ENCODE data around the gene CDCP2. TPM values are rescaled to one million over a fixed set of nuclear protein-coding genes. Genes with fewer than 3 reads are reported as not detected.
A peak's percentile ranks its signal among the peaks of the same experiment; 100 is the strongest.

Gene CDCP2
- total and polyA plus RNA-seq, 5 experiments from 2014 or later: 0.16 TPM; not detected in 4

- no peaks in the 10 kb centered on the region for H3K36me3 Mint-ChIP-seq
- H3K9me3 Mint-ChIP-seq: no peaks in the 10 kb centered on the region
- DNase-seq (no peak), ATAC-seq (no peak)
- H3K4me3 Mint-ChIP-seq: no peak overlapping the region
- POLR2A ChIA-PET: no interaction called here
- H3K27me3 Mint-ChIP-seq: no peaks in the 10 kb centered on the region
- H3K27ac Mint-ChIP-seq: no peak overlapping the region
- no peaks in the 10 kb centered on the region for H3K4me1 Mint-ChIP-seq
Measured at GRCh38 chr1:54163051-54163450, 10.3 kb upstream of the CDCP2 start.

DNA sequence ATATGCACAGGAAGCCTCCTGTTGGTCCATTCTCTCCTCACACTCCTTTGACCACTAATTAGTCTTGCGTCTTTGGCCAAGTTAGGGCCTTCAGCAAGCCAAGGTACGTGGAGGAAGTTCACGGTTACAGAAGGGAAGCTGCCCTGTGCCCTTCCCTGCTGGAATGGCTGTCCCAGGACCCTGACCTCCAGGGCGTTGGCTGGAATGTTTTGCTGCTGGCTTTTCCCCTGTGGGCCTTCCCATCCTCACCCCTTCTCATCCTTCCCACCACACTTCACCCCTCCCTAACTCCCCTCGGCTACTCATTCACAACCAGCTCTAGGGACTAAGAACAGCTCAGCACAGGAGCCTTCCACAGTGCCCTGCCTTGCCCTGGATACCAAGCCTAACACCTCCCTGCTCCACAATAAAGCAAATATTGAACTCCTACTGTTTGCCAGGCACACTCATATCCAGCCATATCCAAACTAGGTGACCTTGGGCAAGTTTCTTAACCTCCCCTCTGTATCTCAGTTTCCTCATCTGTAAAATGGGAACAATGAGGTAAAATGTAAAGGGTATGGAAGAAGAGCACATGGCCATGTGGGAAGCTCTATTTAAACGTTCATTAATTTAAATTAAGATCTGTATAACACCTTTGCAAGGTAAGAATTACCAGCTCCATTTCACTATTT, 8.8 kb upstream of the CDCP2 start:
- POLR2A ChIA-PET: no interaction called here
- Mint-ChIP-seq H3K36me3 (no peaks in the 10 kb centered on the region), H3K27ac (peak overlapping the region in 1 of 10 donors; percentile 24), H3K4me1 (peaks cover 0 to 2% (median 0%) of the 10 kb centered on the region in 4 donors), H3K4me3 (no peak overlapping the region), H3K9me3 (no peaks in the 10 kb centered on the region), H3K27me3 (no peaks in the 10 kb centered on the region)
- ATAC-seq (no peak), DNase-seq (no peak)

GRCh38 chr1:54160351-54160750, 7.6 kb upstream of the CDCP2 start:
- Mint-ChIP-seq H3K4me1 (peaks cover 0 to 2% (median 0%) of the 10 kb centered on the region in 4 donors), H3K9me3 (no peaks in the 10 kb centered on the region), H3K27me3 (no peaks in the 10 kb centered on the region), H3K4me3 (no peak overlapping the region), H3K27ac (no peak overlapping the region), H3K36me3 (no peaks in the 10 kb centered on the region)
- POLR2A ChIA-PET: no interaction called here
- DNase-seq: no peak
- ATAC-seq: no peak

- peaks cover 0 to 2% (median 0%) of the 10 kb centered on the region in 4 donors for H3K4me1 Mint-ChIP-seq
- no peaks in the 10 kb centered on the region for H3K9me3 Mint-ChIP-seq
- no peaks in the 10 kb centered on the region for H3K27me3 Mint-ChIP-seq
- ATAC-seq (no peak), DNase-seq (no peak)
- no peaks in the 10 kb centered on the region for H3K36me3 Mint-ChIP-seq
- no peak overlapping the region for H3K4me3 Mint-ChIP-seq
- POLR2A ChIA-PET: no interaction called here
- no peak overlapping the region for H3K27ac Mint-ChIP-seq
Measured at GRCh38 chr1:54159733-54160316, 7.0 kb upstream of the CDCP2 start.

DNA sequence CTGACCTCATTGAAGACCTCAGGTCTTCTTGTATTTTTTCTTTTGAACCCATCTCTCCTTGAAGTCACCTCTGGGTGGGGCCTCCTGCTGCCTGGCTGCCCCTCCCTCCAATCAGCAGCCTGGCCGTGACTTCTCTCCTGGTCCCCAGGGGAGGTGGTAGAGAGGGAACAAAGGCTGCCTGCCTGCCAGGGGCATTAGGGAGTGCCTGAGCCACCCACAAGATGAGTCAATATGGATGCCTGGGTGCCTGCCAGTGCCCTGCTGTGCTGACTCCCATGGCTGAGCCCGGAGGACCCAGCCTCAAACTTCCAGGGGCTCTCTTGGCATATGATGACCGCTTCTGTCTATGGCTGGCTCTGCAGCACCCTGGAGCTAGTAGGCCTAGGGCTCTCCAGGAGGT, 5.3 kb upstream of the CDCP2 start:
- Mint-ChIP-seq H3K27ac (no peak overlapping the region), H3K27me3 (no peaks in the 10 kb centered on the region), H3K9me3 (no peaks in the 10 kb centered on the region), H3K4me3 (no peak overlapping the region), H3K4me1 (peaks cover 0 to 2% (median 0%) of the 10 kb centered on the region in 4 donors), H3K36me3 (no peaks in the 10 kb centered on the region)
- ATAC-seq (no peak), DNase-seq (no peak)
- POLR2A ChIA-PET: no interaction called here

- DNase-seq: no peak
- no peak for ATAC-seq
- Mint-ChIP-seq H3K4me1 (peaks cover 0 to 2% (median 0%) of the 10 kb centered on the region in 4 donors), H3K27me3 (no peaks in the 10 kb centered on the region), H3K36me3 (no peaks in the 10 kb centered on the region), H3K27ac (no peak overlapping the region), H3K4me3 (no peak overlapping the region), H3K9me3 (no peaks in the 10 kb centered on the region)
- POLR2A ChIA-PET: no interaction called here
Measured at GRCh38 chr1:54157401-54157800, 4.6 kb upstream of the CDCP2 start.

GRCh38 chr1:54156986-54157385, 4.2 kb upstream of the CDCP2 start:
- Mint-ChIP-seq H3K4me1 (peaks cover 0 to 2% (median 0%) of the 10 kb centered on the region in 4 donors), H3K4me3 (no peak overlapping the region), H3K36me3 (no peaks in the 10 kb centered on the region), H3K9me3 (no peaks in the 10 kb centered on the region), H3K27me3 (no peaks in the 10 kb centered on the region), H3K27ac (no peak overlapping the region)
- POLR2A ChIA-PET: no interaction called here
- DNase-seq (no peak), ATAC-seq (no peak)

- Mint-ChIP-seq H3K36me3 (no peaks in the 10 kb centered on the region), H3K27me3 (no peaks in the 10 kb centered on the region), H3K4me3 (no peak overlapping the region), H3K27ac (no peak overlapping the region), H3K9me3 (no peaks in the 10 kb centered on the region), H3K4me1 (peaks cover 0 to 2% (median 0%) of the 10 kb centered on the region in 4 donors)
- POLR2A ChIA-PET: no interaction called here
- ATAC-seq: no peak
- DNase-seq: no peak
Measured at GRCh38 chr1:54156201-54156600, 3.4 kb upstream of the CDCP2 start.

GRCh38 chr1:54153535-54154439, 987 bp upstream of the CDCP2 start:
- H3K27ac Mint-ChIP-seq: no peak overlapping the region
- no peaks in the 10 kb centered on the region for H3K9me3 Mint-ChIP-seq
- H3K4me3 Mint-ChIP-seq: no peak overlapping the region
- DNase-seq (no peak), ATAC-seq (no peak)
- POLR2A ChIA-PET: interaction anchor here (0.7 kb wide), 1 partner anchor 606 kb away, joined by 3 read pairs; no protein-coding TSS in a partner anchor
- H3K36me3 Mint-ChIP-seq: no peaks in the 10 kb centered on the region
- peaks cover 0 to 2% (median 0%) of the 10 kb centered on the region in 4 donors for H3K4me1 Mint-ChIP-seq
- no peaks in the 10 kb centered on the region for H3K27me3 Mint-ChIP-seq

DNA sequence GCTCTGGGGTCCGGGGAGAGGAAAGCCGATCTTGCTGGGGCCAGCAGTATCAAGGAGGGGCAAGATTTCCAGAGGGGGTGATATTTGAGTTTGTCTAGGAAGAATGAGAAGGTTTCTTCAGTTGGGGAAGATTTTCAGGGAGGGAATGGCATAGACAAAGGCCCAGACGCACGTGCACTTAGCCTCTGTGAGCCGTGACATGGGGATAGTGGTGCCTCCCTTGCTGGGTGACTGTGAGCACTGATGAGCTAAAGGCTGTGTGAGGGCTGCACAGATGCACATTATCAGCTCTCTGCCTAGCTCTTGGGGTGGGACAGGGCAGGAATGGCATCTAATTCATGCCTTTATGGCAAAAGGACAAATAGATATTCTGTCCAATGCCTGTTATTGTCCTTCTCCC, 1.8 kb downstream of the CDCP2 start:
- POLR2A ChIA-PET: no interaction called here
- no peaks in the 10 kb centered on the region for H3K36me3 Mint-ChIP-seq
- H3K27ac Mint-ChIP-seq: peak overlapping the region in 1 of 10 donors; percentile 14
- ATAC-seq (no peak), DNase-seq (no peak)
- H3K4me1 Mint-ChIP-seq: no peaks in the 10 kb centered on the region
- no peaks in the 10 kb centered on the region for H3K9me3 Mint-ChIP-seq
- H3K27me3 Mint-ChIP-seq: no peaks in the 10 kb centered on the region
- H3K4me3 Mint-ChIP-seq: no peak overlapping the region

- Mint-ChIP-seq H3K36me3 (no peaks in the 10 kb centered on the region), H3K4me3 (no peak overlapping the region), H3K9me3 (no peaks in the 10 kb centered on the region), H3K4me1 (no peaks in the 10 kb centered on the region), H3K27ac (peak overlapping the region in 1 of 10 donors; percentile 45), H3K27me3 (no peaks in the 10 kb centered on the region)
- no peak for DNase-seq
- ATAC-seq: no peak
- POLR2A ChIA-PET: no interaction called here
Measured at GRCh38 chr1:54149734-54150133, 3.1 kb downstream of the CDCP2 start.

DNA sequence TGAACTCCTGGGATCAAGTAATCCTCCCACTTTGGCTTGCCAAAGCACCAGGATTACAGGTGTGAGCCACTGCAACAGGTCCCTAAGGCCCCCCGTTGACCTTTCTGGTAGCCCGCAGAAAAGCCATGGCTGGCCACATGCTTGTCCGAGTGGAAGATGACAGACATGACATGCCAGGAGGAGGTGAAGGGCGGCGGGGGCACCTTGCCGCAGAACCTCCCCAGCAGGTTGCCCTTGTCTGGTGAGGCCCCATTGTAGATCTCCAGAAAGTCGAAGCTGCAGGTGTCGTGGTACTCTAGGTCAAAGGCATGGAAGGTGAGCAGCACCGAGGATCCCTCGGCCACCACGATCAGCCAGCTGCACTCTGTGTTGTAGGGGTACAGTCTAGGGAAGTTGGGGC, 8.4 kb downstream of the CDCP2 start:
- Mint-ChIP-seq H3K4me1 (peaks cover 0 to 2% (median 0%) of the 10 kb centered on the region in 4 donors), H3K27me3 (peaks cover 0 to 2% (median 0%) of the 10 kb centered on the region in 5 donors), H3K27ac (peak overlapping the region in 1 of 10 donors; percentile 14), H3K9me3 (no peaks in the 10 kb centered on the region), H3K36me3 (no peaks in the 10 kb centered on the region), H3K4me3 (no peak overlapping the region)
- DNase-seq (no peak), ATAC-seq (no peak)
- POLR2A ChIA-PET: no interaction called here
